Measurements from ENCODE around the gene CELSR1.

GRCh38 chr22:46568102-46568809, 30.8 kb upstream of the CELSR1 start:
- TF ChIP-seq CTCF (IDR thresholded peaks at IDR 0.05) (no peak), POLR2A (IDR thresholded peaks at IDR 0.05) (no peak)

Data from lower leg skin (tissue), 3 donors.